PC-3 (cell line): Measurements from ENCODE around the gene GPC5.

Experiments
- EZH2phosphoT487 ChIP-seq: fragments of 300-600 bp; sonication (generic); IDR thresholded peaks from 2 replicates; pipeline ENCODE4 v1.6.1; 2018; ENCODE audit warnings: mild to moderate bottlenecking, antibody characterized with exemption, low read length, borderline replicate concordance
- TF ChIP-seq, protein P1 (sequence below): fragments of 300-600 bp; sonication (generic); conservative IDR thresholded peaks from 2 replicates; pipeline ENCODE4 v1.5.1; 2017; ENCODE audit warnings: antibody characterized with exemption, low read depth, mild to moderate bottlenecking, low read length

- TF ChIP-seq, protein P1, sequence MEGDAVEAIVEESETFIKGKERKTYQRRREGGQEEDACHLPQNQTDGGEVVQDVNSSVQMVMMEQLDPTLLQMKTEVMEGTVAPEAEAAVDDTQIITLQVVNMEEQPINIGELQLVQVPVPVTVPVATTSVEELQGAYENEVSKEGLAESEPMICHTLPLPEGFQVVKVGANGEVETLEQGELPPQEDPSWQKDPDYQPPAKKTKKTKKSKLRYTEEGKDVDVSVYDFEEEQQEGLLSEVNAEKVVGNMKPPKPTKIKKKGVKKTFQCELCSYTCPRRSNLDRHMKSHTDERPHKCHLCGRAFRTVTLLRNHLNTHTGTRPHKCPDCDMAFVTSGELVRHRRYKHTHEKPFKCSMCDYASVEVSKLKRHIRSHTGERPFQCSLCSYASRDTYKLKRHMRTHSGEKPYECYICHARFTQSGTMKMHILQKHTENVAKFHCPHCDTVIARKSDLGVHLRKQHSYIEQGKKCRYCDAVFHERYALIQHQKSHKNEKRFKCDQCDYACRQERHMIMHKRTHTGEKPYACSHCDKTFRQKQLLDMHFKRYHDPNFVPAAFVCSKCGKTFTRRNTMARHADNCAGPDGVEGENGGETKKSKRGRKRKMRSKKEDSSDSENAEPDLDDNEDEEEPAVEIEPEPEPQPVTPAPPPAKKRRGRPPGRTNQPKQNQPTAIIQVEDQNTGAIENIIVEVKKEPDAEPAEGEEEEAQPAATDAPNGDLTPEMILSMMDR, result peak; percentile 60
- TF ChIP-seq EZH2phosphoT487, result no peak
Observed at GRCh38 chr13:91348906-91349435, 49.5 kb upstream of the GPC5 start.
